NCI-H2196 treated with DMSO at 0.1 percent for 48 hours (cell line): ENCODE measurements around the gene NUP37.
A peak's percentile ranks its signal among the peaks of the same experiment; 100 is the strongest.
"Not testable (repeated sequence)": the region's sequence is repeated elsewhere in the genome, so short reads cannot be mapped to it uniquely, and the experiment has no call there.

Experiments
- DNase-seq: peaks from one replicate; lab custom pipeline; 2025; ENCODE audit not compliant: unreplicated experiment; lab: John Stamatoyannopoulos, UW

Gene NUP37

DNA sequence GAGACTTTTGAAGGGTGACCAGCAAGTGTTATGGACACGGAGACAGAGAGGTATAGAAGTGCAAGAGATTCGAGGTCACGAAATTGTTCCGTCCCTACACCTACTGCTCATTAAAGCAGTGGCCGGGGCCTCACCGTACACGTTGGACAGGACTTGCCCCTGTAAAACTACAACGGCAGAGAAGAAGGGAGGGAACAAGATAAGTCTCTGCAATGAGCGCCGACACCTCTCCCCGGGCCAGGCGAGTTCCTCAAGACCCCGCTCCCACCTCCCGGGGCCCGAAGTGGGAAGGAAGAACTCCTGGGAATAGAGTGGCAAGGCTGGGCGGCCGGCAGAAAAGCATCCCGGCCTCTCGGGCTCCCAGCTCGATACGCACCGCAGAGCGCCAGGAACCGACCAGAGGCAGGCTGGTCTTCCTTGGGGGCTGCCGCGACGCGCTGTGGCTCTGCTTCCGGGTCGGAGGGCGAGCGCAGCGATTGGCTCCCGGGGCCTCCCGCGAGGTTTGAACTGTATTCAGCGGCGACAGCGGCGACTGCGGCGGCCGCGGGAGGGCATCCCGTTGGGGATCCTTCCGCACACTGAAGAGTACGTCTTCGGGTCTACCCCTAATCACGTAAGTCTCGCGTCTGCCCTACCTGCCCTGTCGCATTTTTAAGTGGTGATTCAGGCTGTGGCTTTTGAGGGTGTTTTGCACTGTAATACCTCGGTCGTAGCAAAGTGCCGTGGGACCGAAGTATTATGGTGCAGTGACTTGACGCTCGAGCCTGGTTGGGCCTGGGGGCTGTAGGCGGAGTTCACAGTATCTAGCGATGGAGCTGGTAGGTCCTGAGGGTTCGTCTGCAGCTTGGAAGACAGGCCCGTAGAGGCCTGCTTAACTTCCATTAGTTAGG is at the start of gene NUP37, which contains the start of gene PARPBP:
NUP37 (minus strand) TSS at position 441 of the 890 bp plus-strand sequence. CDS start 1,596 bp downstream, outside the sequence.
PARPBP (plus strand) TSS at position 510 of the 890 bp plus-strand sequence. CDS start 3,706 bp downstream, outside the sequence.
- DNase-seq, result peak; percentile 66

GRCh38 chr12:102167821-102168604 is 48.1 kb upstream of the NUP37 start:
- no peak for DNase-seq

- DNase-seq, result no peak
Observed at GRCh38 chr12:102163383-102163782, 43.5 kb upstream of the NUP37 start.

GRCh38 chr12:102155206-102155605 is 35.3 kb upstream of the NUP37 start:
- DNase-seq, result not testable (repeated sequence)

DNA sequence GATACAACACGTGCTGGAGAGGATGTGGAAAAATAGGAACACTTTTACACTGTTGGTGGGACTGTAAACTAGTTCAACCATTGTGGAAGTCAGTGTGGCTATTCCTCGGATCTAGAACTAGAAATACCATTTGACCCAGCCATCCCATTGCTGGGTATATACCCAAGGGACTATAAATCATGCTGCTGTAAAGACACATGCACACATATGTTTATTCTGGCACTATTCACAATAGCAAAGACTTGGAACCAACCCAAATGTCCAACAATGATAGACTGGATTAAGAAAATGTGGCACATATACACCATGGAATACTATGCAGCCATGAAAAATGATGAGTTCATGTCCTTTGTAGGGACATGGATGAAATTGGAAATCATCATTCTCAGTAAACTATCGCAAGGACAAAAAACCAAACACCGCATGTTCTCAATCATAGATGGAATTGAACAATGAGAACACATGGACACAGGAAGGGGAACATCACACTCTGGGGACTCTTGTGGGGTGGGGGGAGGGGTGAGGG is 27.2 kb upstream of the NUP37 start:
- not testable (repeated sequence) for DNase-seq

- no peak for DNase-seq
Observed at GRCh38 chr12:102144221-102144620, 24.3 kb upstream of the NUP37 start.

- not testable (repeated sequence) for DNase-seq
Observed at GRCh38 chr12:102142866-102143373, 23.0 kb upstream of the NUP37 start.

GRCh38 chr12:102137619-102138018 is 17.7 kb upstream of the NUP37 start:
- not testable (repeated sequence) for DNase-seq

DNA sequence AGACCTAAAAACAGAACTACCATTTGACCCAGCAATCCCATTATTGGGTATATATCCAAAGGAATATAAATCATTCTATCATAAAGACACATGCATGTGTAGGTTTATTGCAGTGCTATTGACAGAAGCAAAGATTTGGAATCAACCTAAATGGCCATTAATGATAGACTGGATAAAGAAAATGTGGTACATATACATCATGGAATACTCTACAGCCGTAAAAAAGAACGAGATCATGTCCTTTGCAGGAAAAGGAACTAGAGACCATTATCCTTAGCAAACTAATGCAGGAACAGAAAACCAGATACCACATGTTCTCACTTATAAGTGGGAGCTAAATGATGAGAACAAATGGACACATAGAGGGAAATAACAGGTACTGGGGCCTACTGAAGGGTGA is 11.5 kb upstream of the NUP37 start:
- DNase-seq, result not testable (repeated sequence)

- DNase-seq, result not testable (repeated sequence)
Observed at GRCh38 chr12:102130720-102131119, 10.8 kb upstream of the NUP37 start.

GRCh38 chr12:102121328-102121727 is 1.4 kb upstream of the NUP37 start:
- DNase-seq, result not testable (repeated sequence)

- DNase-seq, result no peak
Observed at GRCh38 chr12:102120886-102121285, 972 bp upstream of the NUP37 start.

GRCh38 chr12:102120564-102120873 is 605 bp upstream of the NUP37 start:
- no peak for DNase-seq

GRCh38 chr12:102118874-102119273 is 1.0 kb downstream of the NUP37 start:
- DNase-seq, result no peak

DNA sequence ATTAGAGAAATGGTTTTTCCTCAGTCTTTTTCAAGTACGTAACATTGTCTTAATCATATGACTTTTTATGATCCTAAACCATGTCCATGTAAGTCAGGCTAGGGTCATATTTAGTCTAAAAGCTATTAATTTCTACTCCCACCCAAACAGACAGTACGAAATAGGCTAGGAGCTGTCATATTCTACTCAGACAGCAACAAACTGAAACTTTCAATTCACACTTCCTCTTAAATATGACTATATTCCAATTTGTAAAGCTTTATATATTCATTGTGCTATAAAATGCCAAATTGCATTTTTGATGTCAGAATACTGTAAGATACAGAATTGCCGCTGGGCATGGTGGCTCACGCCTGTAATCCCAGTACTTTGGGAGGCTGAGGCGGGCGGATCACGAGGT is 3.5 kb downstream of the NUP37 start:
- DNase-seq, result no peak

- DNase-seq, result no peak
Observed at GRCh38 chr12:102114212-102114611, 5.7 kb downstream of the NUP37 start.

DNA sequence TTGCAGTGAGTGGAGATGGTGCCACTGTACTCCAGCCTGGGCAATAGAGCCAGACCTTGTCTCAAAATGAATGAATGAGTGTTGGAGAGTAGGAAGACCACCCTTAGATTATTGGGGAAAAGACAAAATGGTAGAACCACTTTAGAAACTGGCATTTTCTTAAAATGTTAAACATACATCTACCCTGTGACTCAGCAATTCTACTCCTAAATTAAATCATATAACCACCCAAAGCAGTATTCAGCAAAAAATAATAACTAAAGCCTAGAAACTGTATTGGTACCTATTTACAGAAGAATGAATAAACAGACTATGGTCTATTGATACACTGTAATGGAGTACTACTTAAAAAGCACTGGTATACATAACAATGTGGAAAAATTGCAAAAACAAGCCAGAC is 9.1 kb downstream of the NUP37 start:
- DNase-seq, result no peak

DNA sequence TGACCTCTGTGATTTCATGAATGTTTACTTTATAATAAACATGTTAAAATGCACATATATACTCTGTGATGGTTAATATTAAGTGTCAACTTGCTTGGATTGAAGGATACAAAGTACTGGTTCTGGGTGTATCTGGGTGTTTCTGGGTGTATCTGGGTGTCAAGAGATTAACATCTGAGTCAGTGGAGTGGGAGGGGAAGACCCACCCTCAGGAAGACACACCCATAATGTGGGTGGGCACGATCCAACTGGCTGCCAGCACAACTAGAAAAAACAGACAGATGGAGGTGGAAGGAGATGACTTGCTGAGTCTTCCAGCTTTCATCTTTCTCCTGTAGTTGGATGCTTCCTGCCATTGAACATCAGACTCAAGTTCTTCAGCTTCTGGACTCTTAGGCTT is 11.9 kb downstream of the NUP37 start:
- DNase-seq, result no peak

GRCh38 chr12:102106905-102107304 is 13.0 kb downstream of the NUP37 start:
- DNase-seq, result no peak

- no peak for DNase-seq
Observed at GRCh38 chr12:102096855-102097254, 23.1 kb downstream of the NUP37 start.

DNA sequence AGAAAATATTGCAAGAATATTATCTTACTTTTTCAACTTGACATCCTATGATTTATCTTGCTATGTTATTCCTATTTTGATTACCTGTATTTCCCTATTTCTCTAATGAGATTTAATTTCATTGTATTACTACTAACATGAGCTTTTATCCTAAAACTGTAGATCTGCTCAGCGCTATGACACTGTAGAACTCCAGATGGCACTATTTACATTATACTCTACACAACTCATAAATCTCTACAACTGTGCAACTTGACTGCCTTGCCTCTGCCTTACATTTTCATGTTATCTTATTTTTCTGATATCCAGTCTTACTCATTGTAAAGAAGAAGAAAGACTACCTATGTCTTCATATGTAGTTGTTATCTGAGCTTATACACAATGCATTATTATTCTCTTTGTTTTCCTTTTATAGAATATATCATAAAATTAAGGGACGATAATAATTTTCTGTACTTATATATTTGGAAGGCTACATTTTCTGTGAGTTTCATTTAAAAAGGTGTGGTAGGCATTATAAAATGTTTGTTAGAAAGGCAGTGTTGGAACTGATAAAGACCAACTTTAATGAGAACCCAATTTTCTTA is 24.1 kb downstream of the NUP37 start:
- no peak for DNase-seq
